Measurements from ENCODE around the gene OLA1.

DNA sequence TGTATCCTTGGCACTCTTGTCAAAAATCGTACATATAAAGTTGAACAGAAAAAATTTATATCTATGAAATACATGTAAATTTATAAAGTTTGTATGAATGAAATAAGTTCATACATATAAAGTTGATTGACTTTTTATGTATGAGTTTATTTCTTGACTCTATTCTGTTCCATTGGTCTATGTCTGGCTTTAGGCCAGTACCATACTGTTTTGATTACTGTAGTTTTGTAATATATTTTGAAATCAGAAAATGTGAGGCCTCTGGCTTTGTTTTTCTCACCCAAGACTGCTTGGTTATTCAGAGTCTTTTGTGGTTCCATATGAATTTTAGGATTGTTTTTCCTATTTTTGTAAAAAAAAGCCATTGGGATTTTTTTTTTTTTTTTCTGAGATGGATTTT is 44.6 kb upstream of the OLA1 start:
- TF ChIP-seq, protein P1, sequence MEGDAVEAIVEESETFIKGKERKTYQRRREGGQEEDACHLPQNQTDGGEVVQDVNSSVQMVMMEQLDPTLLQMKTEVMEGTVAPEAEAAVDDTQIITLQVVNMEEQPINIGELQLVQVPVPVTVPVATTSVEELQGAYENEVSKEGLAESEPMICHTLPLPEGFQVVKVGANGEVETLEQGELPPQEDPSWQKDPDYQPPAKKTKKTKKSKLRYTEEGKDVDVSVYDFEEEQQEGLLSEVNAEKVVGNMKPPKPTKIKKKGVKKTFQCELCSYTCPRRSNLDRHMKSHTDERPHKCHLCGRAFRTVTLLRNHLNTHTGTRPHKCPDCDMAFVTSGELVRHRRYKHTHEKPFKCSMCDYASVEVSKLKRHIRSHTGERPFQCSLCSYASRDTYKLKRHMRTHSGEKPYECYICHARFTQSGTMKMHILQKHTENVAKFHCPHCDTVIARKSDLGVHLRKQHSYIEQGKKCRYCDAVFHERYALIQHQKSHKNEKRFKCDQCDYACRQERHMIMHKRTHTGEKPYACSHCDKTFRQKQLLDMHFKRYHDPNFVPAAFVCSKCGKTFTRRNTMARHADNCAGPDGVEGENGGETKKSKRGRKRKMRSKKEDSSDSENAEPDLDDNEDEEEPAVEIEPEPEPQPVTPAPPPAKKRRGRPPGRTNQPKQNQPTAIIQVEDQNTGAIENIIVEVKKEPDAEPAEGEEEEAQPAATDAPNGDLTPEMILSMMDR (IDR thresholded peaks at IDR 0.05; ENCODE audit: insufficient read depth, low read length, poor library complexity, severe bottlenecking): no peak
- TF ChIP-seq EZH2phosphoT487 (conservative IDR thresholded peaks at IDR 0.05; ENCODE audit: low read length): no peak
